ENCODE measurements around the gene MYO1A. TPM values are rescaled to one million over a fixed set of nuclear protein-coding genes. Genes with fewer than 3 reads are reported as not detected.

Gene MYO1A
- total RNA-seq, 6 donors from 2014 or later, result under 0.01 to 6.2 (median 0.67) TPM; not detected in 1

DNA sequence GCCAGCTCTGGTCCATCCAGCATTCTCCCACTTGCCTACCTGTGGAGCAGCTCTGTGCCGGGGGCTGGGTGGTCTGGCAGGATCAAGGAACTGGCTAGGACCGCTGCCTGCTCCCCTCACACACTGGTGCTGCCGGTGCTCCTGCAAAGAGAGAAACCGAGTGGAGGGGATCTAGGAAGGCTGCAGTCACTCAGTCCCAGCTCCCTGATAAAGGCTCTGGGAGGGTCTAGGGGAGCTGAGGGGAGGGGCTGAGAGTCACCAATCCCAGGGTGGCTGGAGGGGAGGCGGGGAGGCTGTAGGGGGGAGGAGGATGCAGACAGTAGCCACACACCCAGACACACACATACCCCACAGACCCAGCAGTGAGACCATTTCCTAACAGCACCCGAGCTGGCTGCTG lies 33.6 kb downstream of the MYO1A start, which contains the start of gene TAC3:
Gene TAC3 (minus strand): TSS at position 182 of the 400 bp plus-strand sequence. CDS start 732 bp downstream, outside the sequence.
- H3K9me3 ChIP-seq, result no peaks in the 10 kb centered on the region
- H3K36me3 ChIP-seq, result no peaks in the 10 kb centered on the region
- ATAC-seq (ENCODE audit: low FRiP score in 2 of 2), result no peak
- TF ChIP-seq, protein P1, sequence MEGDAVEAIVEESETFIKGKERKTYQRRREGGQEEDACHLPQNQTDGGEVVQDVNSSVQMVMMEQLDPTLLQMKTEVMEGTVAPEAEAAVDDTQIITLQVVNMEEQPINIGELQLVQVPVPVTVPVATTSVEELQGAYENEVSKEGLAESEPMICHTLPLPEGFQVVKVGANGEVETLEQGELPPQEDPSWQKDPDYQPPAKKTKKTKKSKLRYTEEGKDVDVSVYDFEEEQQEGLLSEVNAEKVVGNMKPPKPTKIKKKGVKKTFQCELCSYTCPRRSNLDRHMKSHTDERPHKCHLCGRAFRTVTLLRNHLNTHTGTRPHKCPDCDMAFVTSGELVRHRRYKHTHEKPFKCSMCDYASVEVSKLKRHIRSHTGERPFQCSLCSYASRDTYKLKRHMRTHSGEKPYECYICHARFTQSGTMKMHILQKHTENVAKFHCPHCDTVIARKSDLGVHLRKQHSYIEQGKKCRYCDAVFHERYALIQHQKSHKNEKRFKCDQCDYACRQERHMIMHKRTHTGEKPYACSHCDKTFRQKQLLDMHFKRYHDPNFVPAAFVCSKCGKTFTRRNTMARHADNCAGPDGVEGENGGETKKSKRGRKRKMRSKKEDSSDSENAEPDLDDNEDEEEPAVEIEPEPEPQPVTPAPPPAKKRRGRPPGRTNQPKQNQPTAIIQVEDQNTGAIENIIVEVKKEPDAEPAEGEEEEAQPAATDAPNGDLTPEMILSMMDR (IDR thresholded peaks at IDR 0.05), result no peak
- TF ChIP-seq POLR2A (IDR thresholded peaks at IDR 0.05), result no peak
- TF ChIP-seq EP300 (IDR thresholded peaks at IDR 0.05), result no peak
- TF ChIP-seq POLR2AphosphoS5 (IDR thresholded peaks at IDR 0.05), result no peak
- H3K27me3 ChIP-seq, result no peaks in the 10 kb centered on the region
- H3K4me1 ChIP-seq, result no peaks in the 10 kb centered on the region
- no peak within 1 kb of the TSS for H3K4me3 ChIP-seq
- 51 to 62% methylated on average over 3 to 6 of the region's 6 CpGs for WGBS, 2 donors
- no peak within 1 kb of the TSS for H3K27ac ChIP-seq
- DNase-seq, result no peak

DNA sequence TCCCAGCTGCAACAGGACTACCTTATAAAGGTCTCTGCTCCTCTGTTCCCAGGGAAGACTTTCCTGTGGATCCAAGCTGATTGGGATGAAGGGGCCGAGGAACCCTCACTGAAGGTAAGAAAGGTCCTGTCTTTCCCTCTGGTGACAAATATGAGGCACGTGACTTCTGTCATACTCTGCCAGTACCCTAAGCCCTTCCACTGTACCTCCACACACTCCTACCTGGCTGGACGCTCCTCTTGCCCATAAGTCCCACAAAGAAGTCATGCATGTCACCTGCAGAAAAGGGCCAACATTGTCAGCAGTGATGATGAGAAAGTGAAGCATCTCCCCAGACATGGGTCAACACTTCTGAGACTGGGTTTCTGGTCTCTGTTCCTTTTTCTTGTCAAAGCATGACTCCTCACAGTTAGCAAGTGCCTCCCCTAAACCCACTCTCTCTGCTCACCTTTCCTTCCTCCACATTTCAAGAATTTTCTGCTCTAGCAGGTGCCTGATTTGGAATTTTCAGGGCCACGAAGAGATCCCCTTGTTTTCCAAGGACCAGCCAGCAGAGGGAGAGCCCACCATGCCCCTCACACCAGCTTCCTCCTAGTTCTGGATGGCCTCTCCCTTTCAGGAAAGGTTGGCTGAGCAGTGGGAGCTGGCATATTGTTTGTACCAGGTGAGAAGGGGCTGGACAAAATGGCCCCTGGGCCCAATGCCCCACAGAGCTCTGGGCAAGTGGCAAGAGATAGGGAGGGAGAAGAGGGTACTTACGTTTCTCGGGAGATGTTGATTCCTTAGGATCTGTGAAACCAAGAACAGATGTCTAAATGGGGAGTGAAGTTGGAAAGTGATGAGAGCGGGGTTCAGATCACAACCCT lies 37.1 kb downstream of the MYO1A start:
- H3K9me3 ChIP-seq, result no peaks in the 10 kb centered on the region
- WGBS, 2 donors, result 76 to 78% methylated on average over 7 of the region's 7 CpGs
- H3K4me1 ChIP-seq, result peaks cover 0 to 6% (median 1%) of the 10 kb centered on the region in 4 donors
- no peak for DNase-seq
- no peaks in the 10 kb centered on the region for H3K27me3 ChIP-seq
- no peak for ATAC-seq (ENCODE audit: low FRiP score in 2 of 2)
- H3K4me3 ChIP-seq, result no peak overlapping the region
- no peak overlapping the region for H3K27ac ChIP-seq
- TF ChIP-seq EP300 (IDR thresholded peaks at IDR 0.05) (no peak), POLR2AphosphoS5 (IDR thresholded peaks at IDR 0.05) (no peak), POLR2A (IDR thresholded peaks at IDR 0.05) (no peak)
- TF ChIP-seq, protein P1 (IDR thresholded peaks at IDR 0.05), result no peak
- H3K36me3 ChIP-seq, result no peaks in the 10 kb centered on the region

DNA sequence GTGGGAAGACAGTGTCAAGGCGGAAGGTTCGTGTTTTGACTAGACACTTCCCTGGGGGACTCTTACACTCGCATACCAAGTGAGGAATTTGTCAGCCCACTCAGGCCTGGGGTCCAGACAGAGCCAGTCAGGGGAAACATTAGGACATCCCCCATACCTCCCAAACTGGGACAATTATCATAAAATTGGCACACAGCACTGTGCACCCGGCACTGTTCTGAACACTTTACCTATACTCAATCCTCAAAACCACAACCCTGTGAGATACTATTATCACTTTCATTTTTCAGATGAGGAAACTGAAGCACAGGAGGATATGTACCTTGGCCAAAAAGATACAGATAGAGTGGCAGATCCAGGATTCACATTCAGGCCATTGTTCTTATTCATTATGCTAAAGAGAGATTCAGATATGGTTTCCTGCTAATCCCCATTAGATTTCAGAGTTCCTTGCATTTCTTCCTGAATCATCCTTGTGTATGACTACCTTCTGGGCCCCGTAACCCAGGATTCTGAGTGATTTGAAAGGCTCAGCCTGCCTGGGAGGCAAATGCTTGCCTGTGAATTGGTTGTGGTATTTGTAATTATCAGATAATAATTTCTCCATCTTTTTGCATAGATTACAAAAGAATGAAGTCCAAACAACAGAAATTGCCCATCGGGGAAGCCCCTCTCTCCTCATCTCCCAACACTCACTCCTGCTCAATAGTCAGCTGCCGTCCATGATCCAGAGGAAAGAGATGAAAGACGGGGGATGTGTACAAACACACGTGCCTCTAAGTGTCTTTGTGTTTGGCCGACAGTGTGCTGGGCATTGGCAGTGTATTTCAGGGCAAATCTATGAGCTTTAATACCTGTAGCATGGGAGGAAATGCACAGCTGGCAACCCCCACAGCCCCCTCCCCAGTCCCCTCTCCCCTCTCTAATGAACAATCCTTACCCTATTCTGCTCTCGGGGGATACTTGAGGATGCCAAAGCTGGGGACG lies 38.2 kb downstream of the MYO1A start:
- no peak overlapping the region for H3K4me3 ChIP-seq
- peaks cover 3 to 13% (median 8%) of the 10 kb centered on the region in 4 donors for H3K4me1 ChIP-seq
- 66 to 77% methylated on average over 12 of the region's 12 CpGs for WGBS, 2 donors
- no peak for TF ChIP-seq POLR2AphosphoS5 (IDR thresholded peaks at IDR 0.05)
- TF ChIP-seq, protein P1 (IDR thresholded peaks at IDR 0.05), result no peak
- no peak for TF ChIP-seq EP300 (IDR thresholded peaks at IDR 0.05)
- H3K27ac ChIP-seq, result no peak overlapping the region
- no peaks in the 10 kb centered on the region for H3K36me3 ChIP-seq
- no peak for DNase-seq
- H3K9me3 ChIP-seq, result no peaks in the 10 kb centered on the region
- H3K27me3 ChIP-seq, result no peaks in the 10 kb centered on the region
- no peak for ATAC-seq (ENCODE audit: low FRiP score in 2 of 2)

DNA sequence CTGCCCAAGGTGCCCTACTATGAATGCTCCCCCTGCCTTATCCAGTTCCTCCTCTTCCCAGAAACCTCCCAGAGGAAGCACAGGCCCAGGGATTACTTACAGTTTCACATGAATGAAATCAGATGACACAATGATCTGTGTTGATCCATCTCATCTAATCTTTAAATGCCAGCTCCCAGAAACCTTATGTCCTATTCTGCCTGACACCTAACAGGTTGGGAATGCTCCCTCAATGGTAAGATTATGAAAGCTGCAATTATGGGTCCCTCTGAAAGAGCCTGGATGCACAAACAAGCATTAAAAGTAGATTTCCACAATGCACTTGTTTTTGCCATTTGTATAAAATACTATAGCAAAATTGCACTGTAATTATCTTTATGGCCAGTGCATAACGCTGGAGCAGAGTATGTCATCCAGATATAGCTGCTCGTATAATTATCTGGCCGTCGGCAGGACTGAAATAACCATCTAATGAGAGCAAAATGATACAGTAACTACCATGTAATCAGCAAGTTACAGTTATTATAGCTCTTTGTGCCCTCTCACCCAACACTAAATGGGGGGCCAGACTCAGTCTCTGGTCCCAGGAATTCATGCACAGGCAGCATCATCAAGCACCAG lies 39.2 kb downstream of the MYO1A start:
- WGBS, 2 donors, result 87 to 91% methylated on average over 4 of the region's 4 CpGs
- Histone ChIP-seq H3K27me3 (no peaks in the 10 kb centered on the region), H3K27ac (no peak overlapping the region), H3K4me1 (peaks cover 6 to 17% (median 12%) of the 10 kb centered on the region in 4 donors), H3K36me3 (no peaks in the 10 kb centered on the region), H3K4me3 (no peak overlapping the region), H3K9me3 (no peaks in the 10 kb centered on the region)
- ATAC-seq (ENCODE audit: low FRiP score in 2 of 2) (no peak), DNase-seq (no peak)
- TF ChIP-seq EP300 (IDR thresholded peaks at IDR 0.05), result no peak
- TF ChIP-seq POLR2A (IDR thresholded peaks at IDR 0.05), result no peak
- no peak for TF ChIP-seq POLR2AphosphoS5 (IDR thresholded peaks at IDR 0.05)
- TF ChIP-seq, protein P1 (IDR thresholded peaks at IDR 0.05), result no peak
